GM21447 (cell line): ENCODE measurements around the gene TNXB.
"Not testable (repeated sequence)": the region's sequence is repeated elsewhere in the genome, so short reads cannot be mapped to it uniquely, and the experiment has no call there.

Experiments
- ATAC-seq: cut with Tn5 transposase; IDR thresholded peaks from one replicate; pipeline ENCODE4 v1.9.1; 2021; ENCODE audit not compliant: unreplicated experiment

Gene TNXB

GRCh38 chr6:32109114-32109764 lies at the start of gene TNXB:
Gene TNXB, minus strand, starts transcription at chr6:32109338. Its CDS starts 11,140 bp downstream, at chr6:32098198.
- no peak for ATAC-seq

- no peak for ATAC-seq
These were observed 48.9 kb upstream of the TNXB start for GRCh38 chr6:32158052-32158451.

GRCh38 chr6:32156891-32157290 lies 47.8 kb upstream of the TNXB start:
- ATAC-seq, result no peak

- ATAC-seq, result peak; percentile 83
These were observed 45.5 kb upstream of the TNXB start for GRCh38 chr6:32154514-32155161.

- peak; percentile 22 for ATAC-seq
These were observed 44.7 kb upstream of the TNXB start, which contains the start of gene PPT2 for GRCh38 chr6:32153564-32154513. Gene PPT2, plus strand, starts transcription at chr6:32154141. Its CDS starts 454 bp downstream, at chr6:32154595.

GRCh38 chr6:32152769-32153563 lies 43.8 kb upstream of the TNXB start:
- no peak for ATAC-seq

GRCh38 chr6:32151863-32152768 lies 43.0 kb upstream of the TNXB start, which contains the start of gene PRRT1:
Gene PRRT1, minus strand, starts transcription at chr6:32151939. Its CDS starts 112 bp downstream, at chr6:32151827.
- ATAC-seq, result no peak

- ATAC-seq, result no peak
These were observed 42.2 kb upstream of the TNXB start for GRCh38 chr6:32151181-32151862.

- ATAC-seq, result no peak
These were observed 41.1 kb upstream of the TNXB start for GRCh38 chr6:32149932-32150870.

- ATAC-seq, result no peak
These were observed 40.1 kb upstream of the TNXB start for GRCh38 chr6:32149092-32149755.

GRCh38 chr6:32148289-32149091 lies 39.4 kb upstream of the TNXB start:
- ATAC-seq, result no peak

GRCh38 chr6:32147401-32148132 lies 38.4 kb upstream of the TNXB start:
- no peak for ATAC-seq

- ATAC-seq, result no peak
These were observed 37.5 kb upstream of the TNXB start for GRCh38 chr6:32146687-32147086.

GRCh38 chr6:32146287-32146686 lies 37.1 kb upstream of the TNXB start:
- no peak for ATAC-seq

- not testable (repeated sequence) for ATAC-seq
These were observed 35.1 kb upstream of the TNXB start for GRCh38 chr6:32144238-32144637.
